RWPE2 (cell line): ENCODE measurements around the gene MYBBP1A.
A peak's percentile ranks its signal among the peaks of the same experiment; 100 is the strongest.

Source experiments
- ATAC-seq: fragments of 200-7000 bp; cut with Tn5 transposase; 3 replicates; pipeline ENCODE4 v1.9.1; 2021; ENCODE audit warnings: low read depth
- DNase-seq: peaks from one replicate; pipeline ENCODE4 v3.0.0-alpha.2; 2020; ENCODE audit warnings: low spot score
- H3K27ac ChIP-seq: fragments of 450-650 bp; 2 replicates; pipeline ENCODE4 v1.5.1; 2017; ENCODE audit warnings: mild to moderate bottlenecking; ENCODE audit not compliant: poor library complexity, severe bottlenecking
- H3K27me3 ChIP-seq: fragments of 250-450 bp; sonication (Bioruptor Pico); 2 replicates; pipeline ENCODE4 v1.5.1; 2021; ENCODE audit warnings: mild to moderate bottlenecking, moderate library complexity; ENCODE audit not compliant: insufficient read depth, poor library complexity, severe bottlenecking
- H3K36me3 ChIP-seq: fragments of 250-450 bp; sonication (Bioruptor Pico); 2 replicates; pipeline ENCODE4 v1.5.1; 2020; ENCODE audit warnings: low read depth, mild to moderate bottlenecking, moderate library complexity
- H3K4me1 ChIP-seq: fragments of 250-450 bp; sonication (Bioruptor Pico); 2 replicates; pipeline ENCODE4 v1.5.1; 2021; ENCODE audit warnings: mild to moderate bottlenecking, moderate library complexity; ENCODE audit not compliant: insufficient read depth, poor library complexity, severe bottlenecking
- H3K4me3 ChIP-seq: fragments of 250-450 bp; sonication (Bioruptor Pico); 2 replicates; pipeline ENCODE4 v1.5.1; 2021; ENCODE audit warnings: mild to moderate bottlenecking, moderate library complexity; ENCODE audit not compliant: severe bottlenecking
- H3K9me3 ChIP-seq: fragments of 250-450 bp; sonication (Bioruptor Pico); 2 replicates; pipeline ENCODE4 v1.5.1; 2021; ENCODE audit warnings: mild to moderate bottlenecking, moderate library complexity; ENCODE audit not compliant: severe bottlenecking
- CTCF ChIP-seq: fragments of 450-650 bp; IDR thresholded peaks from one replicate; pipeline ENCODE4 v1.5.1; 2017; ENCODE audit warnings: mild to moderate bottlenecking, moderate library complexity; ENCODE audit not compliant: poor library complexity, severe bottlenecking

MYBBP1A gene

GRCh38 chr17:4600563-4600962 lies 45.4 kb upstream of the MYBBP1A start:
- DNase-seq (no peak), ATAC-seq (no peak)
- Histone ChIP-seq H3K9me3 (no peaks in the 10 kb centered on the region), H3K27ac (no peak overlapping the region), H3K27me3 (peaks cover 3% of the 10 kb centered on the region), H3K4me1 (no peaks in the 10 kb centered on the region), H3K36me3 (no peaks in the 10 kb centered on the region), H3K4me3 (no peak overlapping the region)
- TF ChIP-seq CTCF, result no peak

GRCh38 chr17:4599505-4600281 lies 44.5 kb upstream of the MYBBP1A start:
- no peak for TF ChIP-seq CTCF
- no peak for DNase-seq
- ATAC-seq, result peak; percentile 62
- H3K27me3 ChIP-seq, result peaks cover 3% of the 10 kb centered on the region
- no peaks in the 10 kb centered on the region for H3K36me3 ChIP-seq
- H3K27ac ChIP-seq, result no peak overlapping the region
- H3K9me3 ChIP-seq, result no peaks in the 10 kb centered on the region
- H3K4me3 ChIP-seq, result no peak overlapping the region
- H3K4me1 ChIP-seq, result no peaks in the 10 kb centered on the region

GRCh38 chr17:4598776-4599504 lies 43.8 kb upstream of the MYBBP1A start:
- no peaks in the 10 kb centered on the region for H3K4me1 ChIP-seq
- ATAC-seq, result no peak
- H3K36me3 ChIP-seq, result no peaks in the 10 kb centered on the region
- H3K27ac ChIP-seq, result no peak overlapping the region
- no peak overlapping the region for H3K4me3 ChIP-seq
- DNase-seq, result no peak
- no peaks in the 10 kb centered on the region for H3K9me3 ChIP-seq
- H3K27me3 ChIP-seq, result peaks cover 3% of the 10 kb centered on the region
- TF ChIP-seq CTCF, result no peak

- DNase-seq (no peak), ATAC-seq (no peak)
- H3K27me3 ChIP-seq, result peaks cover 3% of the 10 kb centered on the region
- H3K9me3 ChIP-seq, result no peaks in the 10 kb centered on the region
- H3K4me1 ChIP-seq, result no peaks in the 10 kb centered on the region
- H3K4me3 ChIP-seq, result no peak overlapping the region
- H3K36me3 ChIP-seq, result no peaks in the 10 kb centered on the region
- TF ChIP-seq CTCF, result no peak
- H3K27ac ChIP-seq, result no peak overlapping the region
Observed at GRCh38 chr17:4597975-4598374, 42.8 kb upstream of the MYBBP1A start.
